IPS-NIHi7 (cell line): ENCODE results near the gene B3GAT3.
"Not testable (repeated sequence)": the region's sequence is repeated elsewhere in the genome, so short reads cannot be mapped to it uniquely, and the experiment has no call there.

ENCODE experiments used
- DNase-seq: peaks from one replicate; pipeline ENCODE4 v3.0.0; 2012; ENCODE audit warnings: mixed read lengths; ENCODE audit errors: extremely low spot score

B3GAT3 gene

DNA sequence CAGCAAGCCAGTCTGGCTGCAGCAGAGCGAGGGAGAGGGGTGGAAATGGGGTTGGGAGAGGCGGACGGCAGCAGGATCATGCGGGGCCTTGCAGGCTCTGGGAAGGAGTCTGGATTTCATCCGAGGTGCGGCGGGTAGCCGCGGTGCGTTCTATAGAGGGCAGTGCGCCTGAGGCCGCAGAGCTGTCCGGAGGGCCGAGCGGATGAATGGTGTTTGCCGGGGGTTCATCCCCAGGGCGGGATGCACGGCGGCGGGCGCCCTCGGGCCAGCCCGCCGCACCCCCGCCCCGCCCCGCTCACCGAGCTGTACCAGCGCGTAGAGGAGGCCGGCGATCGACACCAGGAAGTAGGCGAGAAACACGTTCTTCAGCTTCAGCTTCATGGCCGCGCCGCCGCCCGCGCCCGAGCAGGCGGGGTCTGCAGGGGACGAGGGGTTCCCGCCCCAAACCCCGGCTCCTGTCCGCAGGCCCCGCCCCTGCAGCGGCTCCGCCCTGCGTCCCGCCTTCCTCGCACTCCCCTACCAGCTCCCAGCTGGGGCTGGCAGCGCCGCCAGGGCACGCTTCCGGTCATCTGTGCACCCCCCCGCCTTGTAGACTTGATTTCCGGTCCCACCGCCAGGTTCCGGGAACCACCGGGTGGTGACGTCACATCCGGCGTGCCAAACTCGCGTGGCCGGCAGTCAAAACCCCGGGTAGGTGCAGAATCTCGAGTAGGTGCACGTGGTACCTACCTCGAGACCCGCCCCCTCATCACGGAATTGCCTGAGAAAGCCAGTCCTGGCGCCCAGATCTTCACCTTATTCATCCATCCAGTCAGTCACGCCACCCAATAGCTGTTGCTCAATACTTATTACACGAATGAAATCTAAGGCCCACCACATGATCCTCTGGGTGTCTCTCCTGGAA lies at the start of gene B3GAT3:
B3GAT3 (minus strand) TSS at position 420 of the 904 bp plus-strand sequence; CDS start at position 381, 39 bp downstream.
- peak; percentile 99 for DNase-seq

GRCh38 chr11:62671236-62671607 lies 49.4 kb upstream of the B3GAT3 start:
- no peak for DNase-seq

- no peak for DNase-seq
Observed at GRCh38 chr11:62669420-62670161, 47.8 kb upstream of the B3GAT3 start.

- DNase-seq, result no peak
Observed at GRCh38 chr11:62667460-62667859, 45.7 kb upstream of the B3GAT3 start.

DNA sequence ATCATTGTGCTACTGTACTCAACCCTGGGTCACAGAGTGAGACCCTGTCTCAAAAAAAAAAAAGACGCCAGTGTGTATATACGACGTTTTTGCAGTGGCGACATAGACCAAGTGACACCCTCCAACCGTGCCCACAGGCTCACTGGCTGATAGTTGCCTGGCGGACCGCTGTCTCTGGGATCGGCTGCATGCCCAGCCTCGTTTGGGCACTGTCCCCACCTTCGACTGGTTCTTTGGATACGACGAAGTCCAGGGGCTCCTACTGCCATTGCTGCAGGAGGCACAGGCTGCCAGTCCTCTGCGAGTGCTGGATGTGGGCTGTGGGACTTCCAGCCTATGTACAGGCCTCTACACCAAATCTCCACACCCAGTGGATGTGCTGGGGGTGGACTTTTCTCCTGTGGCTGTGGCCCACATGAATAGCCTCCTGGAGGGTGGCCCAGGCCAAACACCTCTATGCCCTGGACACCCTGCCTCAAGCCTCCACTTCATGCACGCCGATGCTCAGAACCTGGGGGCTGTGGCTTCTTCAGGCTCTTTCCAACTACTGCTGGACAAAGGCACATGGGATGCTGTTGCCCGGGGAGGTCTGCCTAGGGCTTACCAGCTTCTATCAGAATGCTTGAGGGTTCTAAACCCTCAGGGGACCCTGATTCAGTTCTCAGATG lies 44.6 kb upstream of the B3GAT3 start:
- DNase-seq, result no peak

- peak; percentile 15 for DNase-seq
Observed at GRCh38 chr11:62665599-62666258, 43.9 kb upstream of the B3GAT3 start.

GRCh38 chr11:62665075-62665598 lies 43.4 kb upstream of the B3GAT3 start, which contains the start of the genes C11orf98 and CSKMT:
Gene C11orf98, minus strand, starts transcription at chr11:62665210. Its CDS starts 41 bp downstream, at chr11:62665169.
Gene CSKMT, plus strand, starts transcription at chr11:62665312. Its CDS starts 568 bp downstream, at chr11:62665880.
- DNase-seq, result peak; percentile 96

DNA sequence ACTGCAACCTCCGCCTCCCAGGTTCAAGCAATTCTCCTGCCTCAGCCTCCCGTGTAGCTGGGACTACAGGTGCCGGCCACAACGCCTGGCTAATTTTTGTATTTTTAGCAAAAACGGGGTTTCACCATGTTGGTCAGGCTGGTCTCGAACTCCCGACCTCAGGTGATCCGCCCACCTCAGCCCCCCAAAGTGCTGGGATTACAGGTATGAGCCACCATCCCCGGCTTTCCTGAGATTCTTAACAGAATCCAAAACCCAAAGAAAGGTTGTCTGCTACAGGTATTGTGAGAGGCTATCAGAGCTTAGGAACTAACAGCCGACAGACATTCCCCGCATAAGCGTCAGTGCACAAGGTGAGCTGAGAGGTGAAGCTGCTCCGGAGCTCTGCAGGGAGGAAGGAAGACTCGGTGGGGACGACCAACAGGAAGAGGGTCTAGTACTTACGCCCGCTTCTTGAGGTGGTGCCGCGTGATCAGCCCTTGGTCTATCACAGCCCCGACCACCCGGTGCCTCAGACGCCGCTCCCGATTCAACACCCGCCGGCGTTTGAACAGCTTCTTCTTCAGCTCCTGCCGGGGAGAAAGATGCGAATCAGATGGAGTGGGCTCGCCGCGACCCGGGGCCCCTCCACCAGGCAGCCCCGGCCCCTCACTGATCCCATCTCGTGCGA lies 42.8 kb upstream of the B3GAT3 start:
- DNase-seq, result peak; percentile 62

DNA sequence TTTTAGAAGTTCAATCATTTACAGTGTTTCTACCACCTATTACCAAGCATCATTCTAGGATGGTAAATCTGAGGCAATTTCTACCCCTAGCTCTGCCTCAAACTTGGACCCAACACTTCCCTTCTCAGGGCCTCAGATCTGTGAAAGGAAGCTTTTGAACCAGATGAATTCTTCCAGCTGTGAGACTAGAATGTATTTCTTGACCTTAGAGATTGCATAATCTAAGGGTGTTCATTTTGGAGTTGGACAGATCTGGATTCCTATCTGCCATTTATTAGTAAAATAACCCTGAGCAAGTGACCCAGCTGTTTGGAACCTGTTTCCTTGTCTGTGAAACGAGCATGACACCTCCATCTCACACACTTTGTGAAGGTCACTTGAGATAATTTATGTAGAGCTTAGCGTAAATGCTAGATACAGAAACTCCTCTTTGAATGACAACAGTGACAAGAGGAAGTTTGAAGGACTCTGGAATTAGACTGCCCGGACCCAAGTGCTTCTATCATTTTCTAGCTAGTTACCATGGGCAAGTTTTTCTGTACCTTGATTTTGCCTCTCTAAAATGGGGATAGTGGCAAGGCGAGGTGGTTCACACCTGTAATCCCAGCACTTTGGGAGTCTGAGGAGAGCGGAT lies 35.1 kb upstream of the B3GAT3 start:
- no peak for DNase-seq

DNA sequence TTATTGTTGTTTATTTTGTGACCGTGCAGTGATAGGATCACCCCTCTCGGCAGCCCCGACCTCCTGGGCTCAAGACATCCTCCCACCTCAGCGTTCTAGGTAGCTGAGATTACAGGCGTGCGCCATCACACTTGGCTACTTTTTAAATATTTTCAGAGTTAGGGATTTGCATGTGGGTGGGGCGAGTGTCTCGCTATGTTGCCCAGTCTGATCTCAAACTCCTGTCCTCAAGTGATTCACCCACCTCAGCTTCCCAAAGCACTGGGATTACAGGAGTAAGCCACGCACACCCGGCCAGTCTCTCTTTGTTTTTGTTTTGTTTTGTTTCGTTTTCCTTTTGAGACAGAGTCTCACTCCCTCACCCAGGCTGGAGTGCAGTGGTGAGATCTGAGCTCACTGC lies 32.5 kb upstream of the B3GAT3 start:
- DNase-seq, result no peak

GRCh38 chr11:62652161-62653006 lies 30.6 kb upstream of the B3GAT3 start:
- DNase-seq, result no peak

DNA sequence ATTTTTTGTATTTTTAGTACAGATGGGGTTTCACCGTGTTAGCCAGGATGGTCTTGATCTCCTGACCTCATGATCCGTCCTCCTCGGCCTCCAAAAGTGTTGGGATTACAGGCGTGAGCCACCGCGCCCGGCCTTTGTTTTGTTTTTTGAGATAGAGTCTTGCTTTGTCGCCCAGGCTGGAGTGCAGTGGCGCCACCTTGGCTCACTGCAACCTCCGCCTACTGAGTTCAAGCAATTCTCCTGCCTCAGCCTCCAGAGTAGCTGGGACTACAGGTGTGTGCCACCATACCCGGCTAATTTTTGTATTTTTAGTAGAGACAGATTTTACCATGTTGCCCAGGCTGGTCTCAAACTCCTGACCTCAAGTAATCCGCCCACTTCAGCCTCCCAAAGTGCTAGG lies 28.5 kb upstream of the B3GAT3 start:
- not testable (repeated sequence) for DNase-seq

- DNase-seq, result no peak
Observed at GRCh38 chr11:62649486-62649885, 27.7 kb upstream of the B3GAT3 start.

DNA sequence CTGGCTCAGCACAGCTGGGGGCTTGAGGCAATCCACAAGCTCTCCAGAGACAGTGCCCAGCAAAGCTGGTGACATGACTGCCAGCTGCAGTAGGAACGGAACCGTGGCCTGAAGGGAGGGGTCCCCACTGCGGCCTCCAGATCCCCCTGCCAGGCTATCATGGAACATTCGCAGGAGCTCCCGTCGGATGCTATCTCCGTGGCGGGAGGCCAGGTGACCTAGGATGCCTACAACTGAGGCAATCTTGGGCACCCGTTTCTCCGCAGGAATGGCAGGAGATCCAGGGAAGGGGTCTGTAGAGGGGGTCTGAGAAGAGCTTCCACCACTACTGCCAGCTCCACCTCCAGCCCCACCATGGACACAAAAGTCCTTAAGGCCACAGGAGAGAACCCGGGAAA lies 27.2 kb upstream of the B3GAT3 start:
- DNase-seq, result no peak

GRCh38 chr11:62648185-62648966 lies 26.6 kb upstream of the B3GAT3 start:
- DNase-seq, result no peak

DNA sequence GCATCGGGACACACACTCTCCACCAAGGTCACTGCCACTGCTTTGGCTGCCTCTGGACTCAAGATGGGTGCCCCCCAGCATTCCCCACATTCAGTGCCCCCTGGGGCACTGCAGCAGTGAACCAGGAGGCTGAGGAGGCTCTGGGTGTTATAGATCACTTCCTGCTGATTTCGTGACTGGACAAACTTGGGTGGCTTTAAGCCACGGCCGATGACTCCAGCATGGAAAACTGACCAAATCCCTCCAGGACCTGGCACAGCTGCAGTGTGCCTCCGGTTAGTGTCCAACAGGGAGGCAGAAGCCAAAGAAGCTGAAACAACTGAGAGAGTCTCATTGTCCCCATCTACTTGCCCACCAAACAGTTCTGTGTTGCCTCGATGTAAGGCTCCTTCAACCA lies 25.8 kb upstream of the B3GAT3 start:
- no peak for DNase-seq

DNA sequence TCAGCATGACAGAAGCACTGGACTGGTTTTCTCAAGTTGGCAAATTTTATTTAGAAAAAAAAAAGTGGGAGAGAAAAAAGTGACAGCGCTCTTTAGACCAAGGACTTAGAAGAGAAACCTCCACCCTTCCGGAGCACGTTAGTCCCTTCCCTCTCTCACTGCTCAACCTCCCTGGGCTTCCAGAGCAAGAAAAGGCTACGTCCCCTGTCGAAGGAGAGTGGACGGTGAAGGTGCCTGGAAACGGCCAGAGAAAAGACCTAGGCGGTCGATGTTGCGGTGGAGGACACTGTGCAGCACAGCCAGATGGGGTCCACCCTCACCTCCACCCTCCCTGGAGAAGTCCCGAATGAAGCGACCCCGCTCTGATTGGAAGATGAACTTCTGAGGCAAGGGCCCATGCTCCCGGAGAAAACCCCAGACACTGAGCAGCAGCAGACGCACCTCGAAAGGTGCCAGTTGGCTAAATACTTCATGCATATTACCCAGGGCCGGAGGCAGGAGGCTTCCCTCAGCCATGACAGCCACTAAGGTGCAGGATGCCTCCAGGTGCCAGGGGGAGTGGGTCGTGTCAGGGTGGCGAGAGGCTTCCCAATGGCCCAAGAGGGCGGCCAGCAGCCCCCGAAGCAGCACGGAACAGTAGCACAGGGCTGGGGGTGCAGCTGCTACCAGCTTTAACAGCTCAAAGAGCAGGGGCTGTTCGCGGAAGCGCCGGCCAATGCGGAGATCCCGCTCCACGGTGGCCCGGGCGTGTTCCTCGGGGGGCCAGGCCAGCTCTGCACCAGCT lies 25.2 kb upstream of the B3GAT3 start:
- DNase-seq, result peak; percentile 22
